CD4-positive, alpha-beta T cell treated with Interleukin-6 for 4 hours (primary cell): ENCODE measurements around the gene SIPA1L3.
"Not testable (repeated sequence)": the region's sequence is repeated elsewhere in the genome, so short reads cannot be mapped to it uniquely, and the experiment has no call there.

Experiments
- DNase-seq: peaks from one replicate; pipeline ENCODE4 v3.0.0-alpha.2; 2020; ENCODE audit warnings: mixed read lengths

SIPA1L3 gene

DNA sequence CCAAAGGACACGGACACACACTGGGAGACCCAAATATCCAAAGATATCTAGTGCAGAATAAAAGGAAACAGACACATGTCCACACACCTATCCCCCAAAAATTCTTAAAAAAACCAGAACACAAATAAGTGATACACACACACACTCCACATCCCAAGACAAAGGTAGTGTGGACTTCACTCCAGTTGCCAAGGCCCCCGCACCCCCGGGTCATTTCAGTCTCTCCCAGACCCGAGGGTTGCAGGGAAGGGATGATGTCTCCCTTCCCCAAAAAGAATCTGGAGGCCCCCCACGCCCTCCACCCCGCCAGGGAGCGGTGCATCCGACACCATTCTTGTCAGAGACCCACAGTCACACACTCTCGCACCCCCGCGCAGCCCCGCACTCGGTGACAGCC is 316.6 kb downstream of the SIPA1L3 start:
- DNase-seq, result no peak

DNA sequence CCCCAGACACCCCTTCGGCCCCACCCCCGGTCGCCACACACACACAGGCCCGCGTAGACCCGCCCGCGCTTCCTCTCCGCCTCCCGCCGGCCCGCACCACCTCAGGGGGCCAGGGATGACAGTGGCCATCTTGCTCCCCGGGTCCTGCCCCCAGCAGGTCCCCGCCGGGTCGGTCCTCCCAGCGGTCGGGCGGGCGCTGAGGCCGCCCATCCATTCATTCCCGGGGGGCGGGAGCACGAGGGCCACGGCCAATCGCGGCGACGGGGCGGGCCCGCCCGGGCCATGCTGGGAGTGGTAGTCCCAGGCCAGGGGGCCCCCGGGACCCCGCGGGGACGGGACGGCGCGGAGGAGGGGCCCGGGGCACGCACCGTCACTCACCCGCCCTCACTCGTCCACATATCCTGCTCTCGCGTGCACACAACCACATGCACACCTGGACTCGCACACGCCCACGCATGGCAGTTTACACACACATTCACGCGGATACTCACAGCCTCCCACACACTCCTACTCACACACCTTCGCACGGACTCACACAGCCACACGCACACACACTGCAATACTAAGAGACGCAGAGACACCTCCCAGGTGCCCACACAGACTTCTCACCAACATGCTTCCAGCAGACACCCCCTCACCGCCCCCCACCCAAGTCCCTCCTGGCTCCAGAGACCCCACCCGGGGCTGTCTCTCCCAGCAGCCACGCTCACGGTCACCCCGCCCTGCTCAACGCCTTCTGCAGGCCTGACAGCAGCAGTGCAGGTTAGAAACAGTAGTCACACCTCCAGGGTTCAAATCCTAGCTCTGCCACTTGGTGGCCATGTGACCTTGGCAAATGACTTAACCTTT is 317.2 kb downstream of the SIPA1L3 start, which contains the start of gene DPF1:
DPF1 (minus strand) TSS at position 209 of the 849 bp plus-strand sequence; CDS start at position 129, 80 bp downstream.
- DNase-seq, result peak; percentile 40

DNA sequence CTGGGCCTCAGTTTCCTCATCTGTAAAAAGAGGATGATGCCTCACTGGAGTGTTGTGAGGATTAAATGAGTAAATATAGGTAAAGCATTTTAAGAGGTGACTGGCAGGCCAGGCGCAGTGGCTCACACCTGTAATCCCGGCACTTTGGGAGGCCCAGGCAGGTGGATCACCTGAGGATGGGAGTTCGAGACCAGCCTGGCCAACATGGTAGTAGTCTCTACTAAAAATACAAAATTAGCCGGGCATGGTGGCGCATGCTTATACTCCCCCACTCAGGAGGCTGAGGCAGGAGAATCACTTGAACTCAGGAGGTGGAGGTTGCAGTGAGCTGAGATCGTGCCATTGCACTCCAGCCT is 317.8 kb downstream of the SIPA1L3 start:
- DNase-seq, result not testable (repeated sequence)

DNA sequence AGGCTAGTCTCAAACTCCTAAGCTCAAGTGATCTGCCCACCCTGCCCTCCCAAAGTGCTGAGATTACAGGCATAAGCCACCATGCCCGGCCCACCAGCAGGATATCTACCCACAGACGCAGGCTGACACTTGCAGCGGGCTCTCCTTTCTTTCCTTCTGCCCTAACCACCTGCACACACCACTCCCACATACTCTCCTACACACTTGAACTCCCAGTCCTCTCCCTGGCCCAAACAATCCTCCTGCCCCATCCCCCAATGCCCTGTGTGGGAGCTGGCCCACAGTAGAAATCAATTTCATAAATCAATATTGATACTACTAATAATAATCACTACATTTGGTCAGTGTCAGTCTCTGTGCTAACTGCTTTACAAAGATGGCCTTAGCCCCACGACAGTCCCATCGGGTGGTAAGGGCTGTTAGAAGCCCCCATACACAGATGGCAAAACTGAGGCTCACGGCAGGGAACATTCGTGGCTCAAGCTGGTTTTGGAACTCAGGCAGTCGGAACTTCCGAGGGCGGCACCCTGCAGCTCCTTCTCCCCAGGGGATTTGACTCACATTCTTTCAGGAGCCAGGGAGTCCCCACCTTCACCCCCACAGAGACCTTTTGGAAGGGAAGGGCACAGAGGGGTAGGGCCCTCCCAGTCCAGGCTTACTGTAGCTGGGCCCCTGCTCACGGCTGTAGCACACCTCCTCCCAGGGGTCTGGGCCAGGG is 320.4 kb downstream of the SIPA1L3 start:
- no peak for DNase-seq

- DNase-seq, result no peak
Measured at GRCh38 chr19:38228005-38228377, 321.0 kb downstream of the SIPA1L3 start.

- DNase-seq, result no peak
Measured at GRCh38 chr19:38228491-38229439, 321.8 kb downstream of the SIPA1L3 start.

- DNase-seq, result peak; percentile 71
Measured at GRCh38 chr19:38229585-38230073, 322.6 kb downstream of the SIPA1L3 start.

GRCh38 chr19:38230506-38231133 is 323.6 kb downstream of the SIPA1L3 start:
- not testable (repeated sequence) for DNase-seq

GRCh38 chr19:38231918-38232317 is 324.9 kb downstream of the SIPA1L3 start:
- no peak for DNase-seq

DNA sequence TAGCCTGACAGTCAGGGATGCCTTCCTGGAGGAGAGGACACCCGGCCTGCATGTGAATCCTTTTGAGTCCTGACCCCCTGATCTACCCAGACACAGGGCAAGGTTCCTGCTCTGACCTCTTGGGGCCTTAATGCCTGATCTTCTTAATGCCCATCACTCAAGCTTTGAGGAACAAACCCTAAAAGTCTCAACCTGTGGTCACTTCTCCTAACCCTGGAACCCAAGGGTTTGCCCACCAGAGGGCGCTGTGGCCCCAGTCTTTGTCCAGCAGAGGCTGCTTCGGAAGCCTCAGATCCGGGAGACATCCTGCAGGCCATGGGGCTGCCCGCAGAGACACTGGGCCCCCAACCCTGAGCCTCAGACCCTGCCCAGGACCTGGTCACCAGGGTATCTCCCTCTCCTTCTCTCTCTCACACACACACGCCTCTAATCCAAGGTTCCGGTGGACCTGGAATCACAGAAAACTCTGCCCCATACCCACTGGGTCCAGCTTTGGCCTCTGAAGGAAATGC is 326.8 kb downstream of the SIPA1L3 start:
- DNase-seq, result peak; percentile 77

GRCh38 chr19:38234615-38235014 is 327.6 kb downstream of the SIPA1L3 start:
- no peak for DNase-seq

GRCh38 chr19:38239816-38240215 is 332.8 kb downstream of the SIPA1L3 start:
- no peak for DNase-seq

GRCh38 chr19:38243279-38243673 is 336.3 kb downstream of the SIPA1L3 start:
- DNase-seq, result no peak

- DNase-seq, result no peak
Measured at GRCh38 chr19:38245826-38246498, 339.0 kb downstream of the SIPA1L3 start.

- no peak for DNase-seq
Measured at GRCh38 chr19:38247126-38247525, 340.1 kb downstream of the SIPA1L3 start.

- no peak for DNase-seq
Measured at GRCh38 chr19:38247734-38248268, 340.8 kb downstream of the SIPA1L3 start.

DNA sequence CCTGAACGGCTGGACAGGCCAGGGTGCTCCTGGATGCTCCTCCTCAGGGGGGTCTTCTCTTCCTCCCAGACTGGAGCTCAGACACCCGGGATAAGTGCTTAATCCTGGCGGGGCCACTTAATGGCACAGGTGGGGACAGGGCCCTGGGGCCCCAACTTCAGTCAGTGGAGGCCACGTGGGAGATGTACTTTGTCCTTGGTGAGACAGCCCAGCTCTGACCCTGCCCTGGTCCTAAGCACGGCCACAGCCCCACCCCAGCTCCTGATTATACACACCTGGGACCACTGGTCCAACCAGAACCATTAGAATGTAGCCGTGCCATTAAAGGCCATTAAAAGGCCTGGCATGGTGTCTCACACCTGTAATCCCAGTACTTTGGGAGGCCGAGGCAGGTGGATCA is 341.4 kb downstream of the SIPA1L3 start:
- no peak for DNase-seq

DNA sequence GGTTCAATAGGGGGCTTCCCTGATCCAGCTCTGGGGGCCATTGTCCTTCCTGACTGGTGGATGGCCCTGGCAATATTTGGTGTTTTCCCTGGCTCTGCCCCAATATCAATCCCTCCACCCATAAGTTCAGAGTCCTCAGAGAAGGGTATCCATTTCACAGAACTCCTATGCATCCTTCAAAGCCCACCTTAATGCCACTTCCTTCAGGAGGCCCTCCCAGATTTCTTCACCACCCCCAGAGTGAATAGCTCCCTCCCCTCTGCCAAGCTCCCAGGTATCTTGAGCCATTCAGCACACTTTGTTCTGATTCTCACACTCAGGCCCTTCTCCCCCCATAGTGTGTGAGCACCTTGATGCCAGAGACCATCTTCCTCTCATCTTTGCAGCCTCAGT is 343.4 kb downstream of the SIPA1L3 start:
- DNase-seq, result no peak

DNA sequence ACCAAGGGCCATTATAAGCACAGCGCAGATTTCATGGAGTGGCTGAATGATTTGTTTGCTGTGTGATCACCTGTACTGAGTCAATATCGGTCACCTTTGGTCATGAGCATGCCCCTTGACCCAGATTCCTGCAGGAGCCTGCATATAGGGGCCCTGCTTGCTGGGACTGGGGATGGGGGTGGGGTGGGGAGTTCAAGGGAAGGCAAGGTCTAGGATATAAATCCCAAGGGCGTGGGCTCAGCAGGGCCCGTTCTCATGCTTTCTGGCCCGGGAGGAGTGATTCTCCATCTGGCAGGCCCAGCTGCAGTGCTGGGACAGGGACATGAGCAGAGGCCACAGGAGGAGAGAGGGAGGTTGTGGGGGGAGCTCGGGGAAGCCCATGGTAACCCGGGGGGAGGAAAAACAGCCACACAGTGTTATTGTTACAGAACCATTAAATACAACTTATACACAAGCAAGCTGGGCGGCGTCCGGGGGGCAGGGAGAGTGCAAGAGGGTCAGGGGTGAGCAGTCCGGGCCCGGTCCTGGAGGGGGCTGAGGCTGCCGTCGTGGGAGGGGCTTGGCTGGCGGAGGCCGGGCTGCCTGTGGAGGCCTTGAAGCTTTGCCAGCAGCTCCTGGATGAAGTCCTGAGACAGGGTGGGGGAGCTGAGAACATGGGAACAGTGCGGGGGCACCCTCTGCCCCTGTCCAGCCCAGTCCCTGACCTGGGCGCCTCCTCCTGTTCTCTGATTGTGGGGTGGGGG is 344.0 kb downstream of the SIPA1L3 start:
- no peak for DNase-seq

GRCh38 chr19:38251564-38252051 is 344.6 kb downstream of the SIPA1L3 start:
- DNase-seq, result no peak
